HEK293 (cell line): ENCODE measurements around the gene OR10H4.
"Not testable (repeated sequence)": the region's sequence is repeated elsewhere in the genome, so short reads cannot be mapped to it uniquely, and the experiment has no call there.

Experiments used
- CTCF ChIA-PET: fragments of 350-600 bp; formaldehyde crosslinking; extraction: SDS; loops from one replicate; lab custom pipeline; 2021; ENCODE audit warnings: antibody characterized with exemption; lab: Yijun Ruan, JAX
- POLR2A ChIA-PET: fragments of 300-600 bp; formaldehyde crosslinking; extraction: SDS; loops from one replicate; lab custom pipeline; 2020; ENCODE audit warnings: antibody characterized with exemption, inconsistent platforms; lab: Yijun Ruan, JAX
- H3K27ac ChIP-seq: fragments of 200-500 bp; sonication (Bioruptor generic); 2 replicates; pipeline ENCODE4 v1.5.1; 2014; ENCODE audit warnings: low read depth, low read length, control low read depth, inconsistent platforms; ENCODE audit errors: extremely low read depth
- H3K36me3 ChIP-seq, 2 experiments: fragments of 200-500 bp in 1 of 2; sonication (Bioruptor generic) in 1 of 2; 1 replicate in 1 of 2; 2 replicates in 1 of 2; pipeline ENCODE4 v1.5.1; 2014 to 2017; ENCODE audit warnings: inconsistent platforms in 2 of 2, low read length in 2 of 2; ENCODE audit not compliant: control insufficient read depth in 2 of 2, insufficient read depth in 1 of 2
- H3K4me1 ChIP-seq: fragments of 200-500 bp; sonication (Bioruptor generic); 2 replicates; pipeline ENCODE4 v1.5.1; 2014; ENCODE audit warnings: mild to moderate bottlenecking, low read length, inconsistent platforms; ENCODE audit not compliant: control insufficient read depth, insufficient read depth
- H3K4me3 ChIP-seq: 2 replicates; pipeline ENCODE4 v1.5.1; 2011; ENCODE audit warnings: low read depth, mild to moderate bottlenecking, control low read depth, low read length, moderate library complexity
- H3K9me3 ChIP-seq: fragments of 200-500 bp; sonication (Bioruptor generic); 2 replicates; pipeline ENCODE4 v1.5.1; 2014; ENCODE audit warnings: low read depth, low read length, inconsistent platforms; ENCODE audit not compliant: control insufficient read depth, insufficient read depth
- KLF7 ChIP-seq: fragments of 450-650 bp; formaldehyde crosslinking; IDR thresholded peaks from 2 replicates; pipeline ENCODE4 v1.5.1; 2016; ENCODE audit warnings: missing biosample characterization, missing genetic modification characterization, borderline replicate concordance
- KLF8 ChIP-seq: fragments of 450-650 bp; formaldehyde crosslinking; IDR thresholded peaks from 2 replicates; pipeline ENCODE4 v1.5.1; 2016; ENCODE audit warnings: missing biosample characterization, missing genetic modification characterization
- OSR2 ChIP-seq: fragments of 450-650 bp; formaldehyde crosslinking; IDR thresholded peaks from 2 replicates; pipeline ENCODE4 v1.5.1; 2016; ENCODE audit warnings: missing biosample characterization, missing genetic modification characterization
- SP7 ChIP-seq: fragments of 450-650 bp; formaldehyde crosslinking; IDR thresholded peaks from 2 replicates; pipeline ENCODE4 v1.5.1; 2016; ENCODE audit warnings: missing biosample characterization, missing genetic modification characterization
- ZBTB17 ChIP-seq: fragments of 450-650 bp; formaldehyde crosslinking; IDR thresholded peaks from 2 replicates; pipeline ENCODE4 v1.5.1; 2016; ENCODE audit warnings: missing biosample characterization, missing genetic modification characterization
- ZBTB20 ChIP-seq: fragments of 450-650 bp; formaldehyde crosslinking; IDR thresholded peaks from 2 replicates; pipeline ENCODE4 v1.5.1; 2016; ENCODE audit warnings: missing biosample characterization, missing genetic modification characterization
- ZBTB21 ChIP-seq: fragments of 450-650 bp; formaldehyde crosslinking; IDR thresholded peaks from 2 replicates; pipeline ENCODE4 v1.5.1; 2017; ENCODE audit warnings: missing biosample characterization, missing genetic modification characterization
- ZNF10 ChIP-seq: fragments of 450-650 bp; formaldehyde crosslinking; IDR thresholded peaks from 2 replicates; pipeline ENCODE4 v1.5.1; 2017; ENCODE audit warnings: missing biosample characterization, missing genetic modification characterization
- ZNF114 ChIP-seq: fragments of 450-650 bp; formaldehyde crosslinking; IDR thresholded peaks from 2 replicates; pipeline ENCODE4 v1.5.0; 2017; ENCODE audit warnings: missing biosample characterization, missing genetic modification characterization
- ZNF274 ChIP-seq, 2 experiments: fragments of 200-500 bp in 1 of 2; fragments of 450-650 bp in 1 of 2; sonication (Bioruptor generic) in 1 of 2; formaldehyde crosslinking in 1 of 2; IDR thresholded peaks; 2 replicates each; pipeline versions ENCODE4 v1.5.1 to v1.6.1; 2014 to 2016; ENCODE audit warnings: borderline replicate concordance in 1 of 2, inconsistent platforms in 1 of 2, low read length in 1 of 2, missing biosample characterization in 1 of 2, missing genetic modification characterization in 1 of 2
- ZNF354C ChIP-seq: fragments of 450-650 bp; formaldehyde crosslinking; IDR thresholded peaks from 2 replicates; pipeline ENCODE4 v1.5.1; 2016; ENCODE audit warnings: missing biosample characterization, missing genetic modification characterization, low read depth, borderline replicate concordance
- ZNF391 ChIP-seq: fragments of 450-650 bp; formaldehyde crosslinking; IDR thresholded peaks from 2 replicates; pipeline ENCODE4 v1.5.1; 2016; ENCODE audit warnings: low read depth, missing biosample characterization, missing genetic modification characterization, borderline replicate concordance
- ZNF433 ChIP-seq: fragments of 450-650 bp; formaldehyde crosslinking; IDR thresholded peaks from 2 replicates; pipeline ENCODE4 v1.5.1; 2016; ENCODE audit warnings: missing biosample characterization, missing genetic modification characterization, low read depth
- ZNF623 ChIP-seq: fragments of 450-650 bp; formaldehyde crosslinking; IDR thresholded peaks from 2 replicates; pipeline ENCODE4 v1.5.1; 2016; ENCODE audit warnings: missing biosample characterization, missing genetic modification characterization
- ZNF626 ChIP-seq: fragments of 450-650 bp; sonication (Bioruptor Pico); formaldehyde crosslinking; IDR thresholded peaks from 2 replicates; pipeline ENCODE4 v1.5.1; 2018; ENCODE audit warnings: missing biosample characterization, missing genetic modification characterization, inconsistent platforms
- ZNF654 ChIP-seq: fragments of 450-650 bp; formaldehyde crosslinking; IDR thresholded peaks from 2 replicates; pipeline ENCODE4 v1.5.1; 2016; ENCODE audit warnings: low read depth, missing biosample characterization, missing genetic modification characterization
- ZNF670 ChIP-seq: fragments of 450-650 bp; formaldehyde crosslinking; IDR thresholded peaks from 2 replicates; pipeline ENCODE4 v1.5.1; 2016; ENCODE audit warnings: missing biosample characterization, missing genetic modification characterization, low read depth
- ZNF677 ChIP-seq: fragments of 450-650 bp; IDR thresholded peaks from 2 replicates; pipeline ENCODE4 v1.5.0; 2018; ENCODE audit warnings: missing biosample characterization, mild to moderate bottlenecking, missing genetic modification characterization, moderate library complexity
- TF ChIP-seq, protein P1 (sequence below): fragments of 450-650 bp; formaldehyde crosslinking; IDR thresholded peaks from 2 replicates; pipeline ENCODE4 v1.5.1; 2016; ENCODE audit warnings: missing biosample characterization, missing genetic modification characterization

The OR10H4 gene

GRCh38 chr19:15926484-15926883 is 22.3 kb upstream of the OR10H4 start:
- ChIA-PET CTCF (no interaction called here), POLR2A (interaction anchor here (0.6 kb wide), 1 partner anchor 165 kb away, joined by 3 read pairs; no protein-coding TSS in a partner anchor)
- Histone ChIP-seq H3K36me3 (no peaks in the 10 kb centered on the region), H3K27ac (no peak overlapping the region), H3K9me3 (no peaks in the 10 kb centered on the region), H3K4me1 (no peaks in the 10 kb centered on the region), H3K4me3 (no peak overlapping the region)
- no peak for TF ChIP-seq KLF7 (tag by site-specific recombination)
- TF ChIP-seq, protein P1, sequence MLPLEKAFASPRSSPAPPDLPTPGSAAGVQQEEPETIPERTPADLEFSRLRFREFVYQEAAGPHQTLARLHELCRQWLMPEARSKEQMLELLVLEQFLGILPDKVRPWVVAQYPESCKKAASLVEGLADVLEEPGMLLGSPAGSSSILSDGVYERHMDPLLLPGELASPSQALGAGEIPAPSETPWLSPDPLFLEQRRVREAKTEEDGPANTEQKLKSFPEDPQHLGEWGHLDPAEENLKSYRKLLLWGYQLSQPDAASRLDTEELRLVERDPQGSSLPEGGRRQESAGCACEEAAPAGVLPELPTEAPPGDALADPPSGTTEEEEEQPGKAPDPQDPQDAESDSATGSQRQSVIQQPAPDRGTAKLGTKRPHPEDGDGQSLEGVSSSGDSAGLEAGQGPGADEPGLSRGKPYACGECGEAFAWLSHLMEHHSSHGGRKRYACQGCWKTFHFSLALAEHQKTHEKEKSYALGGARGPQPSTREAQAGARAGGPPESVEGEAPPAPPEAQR (tag by site-specific recombination) = no peak
- no peak for TF ChIP-seq ZNF433 (tag by site-specific recombination)
- TF ChIP-seq ZBTB17 (tag by site-specific recombination) = no peak
- no peak for TF ChIP-seq ZNF274 (IDR thresholded peaks at IDR 0.05; ENCODE audit: low read length)
- TF ChIP-seq ZNF274 (tag by site-specific recombination; IDR thresholded peaks at IDR 0.05; ENCODE audit: borderline replicate concordance) = no peak
- TF ChIP-seq ZNF677 (tag by site-specific recombination) = no peak
- no peak for TF ChIP-seq ZNF626 (tag by site-specific recombination)
- no peak for TF ChIP-seq ZNF114 (tag by site-specific recombination)
- no peak for TF ChIP-seq ZBTB21 (tag by site-specific recombination)
- TF ChIP-seq SP7 (tag by site-specific recombination) = no peak
- no peak for TF ChIP-seq ZNF654 (tag by site-specific recombination)
- no peak for TF ChIP-seq ZNF10 (tag by site-specific recombination)
- no peak for TF ChIP-seq ZNF354C (tag by site-specific recombination)
- TF ChIP-seq KLF8 (tag by site-specific recombination) = no peak
- TF ChIP-seq ZNF623 = no peak
- TF ChIP-seq ZNF391 = no peak

DNA sequence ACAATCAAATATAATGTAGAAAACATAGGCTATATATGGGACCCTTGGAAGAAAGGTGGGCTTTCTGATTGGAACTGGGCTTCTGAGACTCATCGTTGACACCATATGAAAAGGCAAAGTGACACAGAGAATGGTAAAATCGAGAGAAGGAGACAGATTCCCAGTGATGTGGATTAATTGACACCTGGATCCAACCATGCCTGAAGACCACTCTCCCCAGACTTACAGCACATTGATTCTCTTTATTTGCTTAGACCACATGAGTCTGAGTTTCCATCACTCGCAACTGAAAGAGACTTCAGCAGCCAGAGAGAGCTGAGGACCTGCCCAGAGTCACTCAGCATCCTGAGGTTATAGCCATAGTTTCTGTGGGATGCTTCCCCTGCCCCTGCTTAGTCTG is 20.5 kb upstream of the OR10H4 start:
- ChIA-PET CTCF (no interaction called here), POLR2A (no interaction called here)
- TF ChIP-seq OSR2 (tag by site-specific recombination) (no peak), ZBTB20 (tag by site-specific recombination) (no peak), ZNF670 (no peak)
- no peaks in the 10 kb centered on the region for H3K4me1 ChIP-seq
- no peaks in the 10 kb centered on the region for H3K9me3 ChIP-seq
- H3K27ac ChIP-seq = no peak overlapping the region
- no peaks in the 10 kb centered on the region for H3K36me3 ChIP-seq
- no peak overlapping the region for H3K4me3 ChIP-seq

- POLR2A ChIA-PET = interaction anchor here (0.7 kb wide), 1 partner anchor 13 kb away, joined by 3 read pairs; no protein-coding TSS in a partner anchor
- H3K4me1 ChIP-seq, H3K9me3 ChIP-seq, H3K27ac ChIP-seq, H3K4me3 ChIP-seq, H3K36me3 ChIP-seq, CTCF ChIA-PET: not testable (repeated sequence)
Measured at GRCh38 chr19:15933761-15934331, 15.0 kb upstream of the OR10H4 start.
